ENCODE measurements around the gene IFI6.

DNA sequence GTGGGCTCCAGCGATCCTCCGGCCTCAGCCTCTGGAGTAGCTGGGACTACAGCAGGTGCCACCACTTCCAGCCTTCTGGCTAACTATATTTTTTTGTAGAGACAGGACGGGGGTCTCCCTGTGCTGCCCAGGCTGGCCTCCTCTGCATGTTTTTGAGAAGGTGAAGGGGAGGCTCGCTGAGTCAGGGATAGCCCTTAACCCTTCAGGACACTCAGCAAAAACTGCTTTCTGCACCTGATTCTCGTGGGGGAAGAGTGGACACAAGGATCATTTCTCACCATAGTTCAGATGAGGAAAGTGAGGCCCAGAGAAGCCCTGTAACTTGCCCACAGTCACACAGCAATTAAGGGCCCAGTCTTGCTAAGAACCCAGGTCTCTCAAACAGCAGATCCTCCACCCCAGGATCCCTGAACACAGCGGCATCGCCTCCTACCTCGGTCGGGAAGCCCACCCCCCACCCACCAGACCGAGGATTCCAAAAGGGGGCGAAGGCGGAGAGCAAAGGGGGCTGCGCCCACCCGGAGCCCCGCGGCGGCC is 38.3 kb downstream of the IFI6 start:
- TF ChIP-seq POLR2AphosphoS5 (IDR thresholded peaks at IDR 0.05), result no peak
- TF ChIP-seq, protein P1, sequence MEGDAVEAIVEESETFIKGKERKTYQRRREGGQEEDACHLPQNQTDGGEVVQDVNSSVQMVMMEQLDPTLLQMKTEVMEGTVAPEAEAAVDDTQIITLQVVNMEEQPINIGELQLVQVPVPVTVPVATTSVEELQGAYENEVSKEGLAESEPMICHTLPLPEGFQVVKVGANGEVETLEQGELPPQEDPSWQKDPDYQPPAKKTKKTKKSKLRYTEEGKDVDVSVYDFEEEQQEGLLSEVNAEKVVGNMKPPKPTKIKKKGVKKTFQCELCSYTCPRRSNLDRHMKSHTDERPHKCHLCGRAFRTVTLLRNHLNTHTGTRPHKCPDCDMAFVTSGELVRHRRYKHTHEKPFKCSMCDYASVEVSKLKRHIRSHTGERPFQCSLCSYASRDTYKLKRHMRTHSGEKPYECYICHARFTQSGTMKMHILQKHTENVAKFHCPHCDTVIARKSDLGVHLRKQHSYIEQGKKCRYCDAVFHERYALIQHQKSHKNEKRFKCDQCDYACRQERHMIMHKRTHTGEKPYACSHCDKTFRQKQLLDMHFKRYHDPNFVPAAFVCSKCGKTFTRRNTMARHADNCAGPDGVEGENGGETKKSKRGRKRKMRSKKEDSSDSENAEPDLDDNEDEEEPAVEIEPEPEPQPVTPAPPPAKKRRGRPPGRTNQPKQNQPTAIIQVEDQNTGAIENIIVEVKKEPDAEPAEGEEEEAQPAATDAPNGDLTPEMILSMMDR (IDR thresholded peaks at IDR 0.05 in 8 of 11, conservative IDR thresholded peaks at IDR 0.05 in 3 of 11), result no peak
- no peak for TF ChIP-seq POLR2A (IDR thresholded peaks at IDR 0.05)

Measured in spleen (tissue), 7 donors.